K562 (cell line): ENCODE data around the gene LAMB4. TPM values are rescaled to one million over a fixed set of nuclear protein-coding genes. Genes with fewer than 3 reads are reported as not detected.

Experiments used
- ATAC-seq: fragments of 200-7000 bp; cut with Tn5 transposase; 3 replicates; pipeline ENCODE4 v1.9.1; 2020; ENCODE audit warnings: moderate library complexity
- BruUV-seq: library from RNA; stranded (reverse); fragments of 400-500 nt; replicated peaks from 2 replicates; lab custom pipeline; 2021; lab: Mats Ljungman, UMichigan
- CTCF ChIA-PET: fragments of 300-600 bp; formaldehyde crosslinking; extraction: SDS; loops from one replicate; lab custom pipeline; 2021; ENCODE audit warnings: low intra/inter-chr PET ratio; lab: Yijun Ruan, JAX
- POLR2A ChIA-PET: fragments of 300-600, 350-650 bp; sonication (Branson Sonifier 250); formaldehyde crosslinking; extraction: SDS; loops from one replicate; lab custom pipeline; 2021; ENCODE audit warnings: antibody characterized with exemption, inconsistent platforms; lab: Yijun Ruan, JAX
- DNase-seq, 4 experiments: peaks; one replicate each; pipeline versions ENCODE4 v3.0.0 to v3.0.0-alpha.2; 2011 to 2018; ENCODE audit warnings: low spot score in 3 of 4, mixed read lengths in 3 of 4; ENCODE audit errors: extremely low read depth in 1 of 4
- FAIRE-seq: peaks from 2 replicates; lab custom pipeline; 2011; peaks lifted over from hg19 to GRCh38; lab: Jason Lieb, UNC
- H2AFZ ChIP-seq: 2 replicates; pipeline ENCODE4 v1.6.0; 2011; ENCODE audit warnings: low read depth, low read length, control low read depth, inconsistent platforms
- H3K27ac ChIP-seq: fragments of 200-600 bp; 3 replicates; pipeline ENCODE4 v1.8.0; 2011; ENCODE audit warnings: low read depth, mild to moderate bottlenecking, control low read depth, inconsistent platforms, low read length, moderate library complexity, mixed read lengths; ENCODE audit errors: extremely low read depth
- H3K27me3 ChIP-seq, 2 experiments: fragments of 300-600 bp in 1 of 2; 2 replicates in 1 of 2; 3 replicates in 1 of 2; pipeline versions ENCODE4 v1.6.0 to v1.8.0; 2011; ENCODE audit warnings: inconsistent platforms in 2 of 2, low read length in 2 of 2, mild to moderate bottlenecking in 1 of 2, mixed read lengths in 1 of 2, moderate library complexity in 1 of 2; ENCODE audit not compliant: control insufficient read depth in 2 of 2, insufficient read depth in 2 of 2
- H3K36me3 ChIP-seq: fragments of 300-600 bp; 3 replicates; pipeline ENCODE4 v1.8.0; 2011; ENCODE audit warnings: mild to moderate bottlenecking, low read length, inconsistent platforms; ENCODE audit not compliant: control insufficient read depth, insufficient read depth
- H3K4me1 ChIP-seq, 2 experiments: fragments of 200-600 bp in 1 of 2; replicated peaks in 1 of 2; 2 replicates in 1 of 2; 3 replicates in 1 of 2; pipeline versions ENCODE4 v1.5.1 to v1.8.0; 2011; ENCODE audit warnings: inconsistent platforms in 2 of 2, low read length in 2 of 2, mild to moderate bottlenecking in 1 of 2, mixed read lengths in 1 of 2, moderate library complexity in 1 of 2; ENCODE audit not compliant: control insufficient read depth in 2 of 2, insufficient read depth in 2 of 2
- H3K4me2 ChIP-seq: 2 replicates; pipeline ENCODE4 v1.6.1; 2011; ENCODE audit warnings: low read length, control low read depth, inconsistent platforms, mixed read lengths; ENCODE audit not compliant: insufficient read depth
- H3K4me3 ChIP-seq: fragments of 200-600 bp; sonication (generic), shearing (Covaris generic); 2 replicates; pipeline ENCODE4 v1.5.1; 2016; ENCODE audit warnings: control low read depth, inconsistent platforms
- H3K79me2 ChIP-seq: fragments of 200-600 bp; 3 replicates; pipeline ENCODE4 v1.8.0; 2011; ENCODE audit warnings: low read length, inconsistent platforms; ENCODE audit not compliant: control insufficient read depth, insufficient read depth
- H3K9ac ChIP-seq, 2 experiments: 2 replicates each; pipeline versions ENCODE4 v1.6.0 to v1.6.1; 2011; ENCODE audit warnings: low read depth in 2 of 2, low read length in 2 of 2, control low read depth in 1 of 2, inconsistent platforms in 1 of 2, mild to moderate bottlenecking in 1 of 2, mixed read lengths in 1 of 2; ENCODE audit not compliant: insufficient read depth in 1 of 2
- H3K9me1 ChIP-seq: one replicate; pipeline ENCODE4 v1.6.0; 2011; ENCODE audit warnings: inconsistent platforms, mild to moderate bottlenecking, low read length, moderate library complexity; ENCODE audit not compliant: control insufficient read depth, insufficient read depth
- H3K9me3 ChIP-seq: replicated peaks from 2 replicates; pipeline ENCODE4 v1.5.1; 2011; ENCODE audit warnings: low read depth, low read length, inconsistent platforms; ENCODE audit not compliant: control insufficient read depth, insufficient read depth
- H4K20me1 ChIP-seq: replicated peaks from 2 replicates; pipeline ENCODE4 v1.6.1; 2011; ENCODE audit warnings: low read length, inconsistent platforms, mixed read lengths; ENCODE audit not compliant: control insufficient read depth, insufficient read depth
- ASH1L ChIP-seq: fragments of 450-650 bp; IDR thresholded peaks from 2 replicates; pipeline ENCODE4 v1.6.1; 2018; ENCODE audit warnings: borderline replicate concordance, mild to moderate bottlenecking, low read depth; ENCODE audit not compliant: partially characterized antibody
- CEBPG ChIP-seq, 3 experiments: fragments of 200-800 bp in 1 of 3; sonication (Bioruptor generic) in 1 of 3; sonication (generic) in 1 of 3; formaldehyde crosslinking in 1 of 3; IDR thresholded peaks in 2 of 3; conservative IDR thresholded peaks in 1 of 3; 2 replicates each; pipeline versions ENCODE4 v1.6.1 to v1.8.0; 2016 to 2022; ENCODE audit warnings: missing compliant biosample characterization in 2 of 3, missing genetic modification characterization in 2 of 3, mild to moderate bottlenecking in 1 of 3, missing genetic modification reagents in 1 of 3
- DNMT1 ChIP-seq: fragments of 450-650 bp; IDR thresholded peaks from 2 replicates; pipeline ENCODE4 v1.6.1; 2016; ENCODE audit warnings: antibody characterized with exemption, mild to moderate bottlenecking
- MCM3 ChIP-seq: fragments of 450-650 bp; IDR thresholded peaks from 2 replicates; pipeline ENCODE4 v1.6.1; 2016
- MEIS2 ChIP-seq: fragments of 450-650 bp; IDR thresholded peaks from 2 replicates; pipeline ENCODE4 v1.6.1; 2014; ENCODE audit warnings: mild to moderate bottlenecking; ENCODE audit not compliant: partially characterized antibody
- WGBS: fragments of 100-300 bp; shearing (Covaris generic); methylation state at CpG from one replicate; pipeline ENCODE4 v1.1.6; 2016; ENCODE audit warnings: low coverage, mixed read lengths; ENCODE audit not compliant: insufficient coverage; ENCODE audit errors: missing lambda C conversion rate; 5-methylcytosine and 5-hydroxymethylcytosine counted together
- in situ Hi-C: fragments of 300-500 bp; cut with MboI; formaldehyde crosslinking; loops from 4 replicates; pipeline ENCODE4 v1.15.0; 2018; ENCODE audit warnings: inconsistent platforms, mixed read lengths
- intact Hi-C: fragments of 100-400 bp; cut with micrococcal nuclease; formaldehyde crosslinking; loops from 2 replicates; pipeline ENCODE4 v1.14.2; 2022
- polyA plus RNA-seq, 8 experiments: library from polyadenylated mRNA; depleted of rRNA in 4 of 8; stranded (reverse) in 5 of 8; unstranded in 3 of 8; fragments of >200 nt; fragmentation: Nextera tagmentation in 2 of 8; fragmentation: Illumina TruSeq in 1 of 8; extraction: Ambion mirVana in 2 of 8; extraction: Trizol in 1 of 8; gene quantifications; 2 replicates each; pipeline versions ENCODE4 v1.2.1 to v1.2.3, GENCODE V29; 2011 to 2014; ENCODE audit warnings: inconsistent platforms in 1 of 8, missing spikeins in 1 of 8
- total RNA-seq, 7 experiments: library from RNA; depleted of rRNA in 6 of 7; stranded (reverse); fragments of >200 nt in 6 of 7; fragmentation: Illumina TruSeq in 2 of 7; extraction: Trizol in 2 of 7; gene quantifications; 2 replicates each; pipeline versions ENCODE4 v1.2.1 to v1.2.3, GENCODE V29; 2011 to 2021; ENCODE audit warnings: low replicate concordance in 1 of 7
- TF ChIP-seq, protein P1 (sequence below): fragments of 250-450 bp; sonication (Bioruptor Pico); IDR thresholded peaks from 2 replicates; pipeline ENCODE4 v1.4.0; 2020; ENCODE audit warnings: mild to moderate bottlenecking
- TF ChIP-seq, protein P2 (sequence below): sonication (generic); formaldehyde crosslinking; IDR thresholded peaks from 2 replicates; pipeline ENCODE4 v1.8.1; 2023; ENCODE audit warnings: missing genetic modification reagents, mild to moderate bottlenecking, borderline replicate concordance
- TF ChIP-seq, protein P3 (sequence below): sonication (generic); formaldehyde crosslinking; IDR thresholded peaks from 2 replicates; pipeline ENCODE4 v1.8.1; 2023; ENCODE audit warnings: mild to moderate bottlenecking, missing genetic modification reagents

Gene LAMB4
- total and polyA plus RNA-seq, 9 of the 15 experiments (the other 6 are each of a cell fraction or from before 2014, with no cell fraction given): 0.06 to 0.13 (median 0.07) TPM; not detected in 6

DNA sequence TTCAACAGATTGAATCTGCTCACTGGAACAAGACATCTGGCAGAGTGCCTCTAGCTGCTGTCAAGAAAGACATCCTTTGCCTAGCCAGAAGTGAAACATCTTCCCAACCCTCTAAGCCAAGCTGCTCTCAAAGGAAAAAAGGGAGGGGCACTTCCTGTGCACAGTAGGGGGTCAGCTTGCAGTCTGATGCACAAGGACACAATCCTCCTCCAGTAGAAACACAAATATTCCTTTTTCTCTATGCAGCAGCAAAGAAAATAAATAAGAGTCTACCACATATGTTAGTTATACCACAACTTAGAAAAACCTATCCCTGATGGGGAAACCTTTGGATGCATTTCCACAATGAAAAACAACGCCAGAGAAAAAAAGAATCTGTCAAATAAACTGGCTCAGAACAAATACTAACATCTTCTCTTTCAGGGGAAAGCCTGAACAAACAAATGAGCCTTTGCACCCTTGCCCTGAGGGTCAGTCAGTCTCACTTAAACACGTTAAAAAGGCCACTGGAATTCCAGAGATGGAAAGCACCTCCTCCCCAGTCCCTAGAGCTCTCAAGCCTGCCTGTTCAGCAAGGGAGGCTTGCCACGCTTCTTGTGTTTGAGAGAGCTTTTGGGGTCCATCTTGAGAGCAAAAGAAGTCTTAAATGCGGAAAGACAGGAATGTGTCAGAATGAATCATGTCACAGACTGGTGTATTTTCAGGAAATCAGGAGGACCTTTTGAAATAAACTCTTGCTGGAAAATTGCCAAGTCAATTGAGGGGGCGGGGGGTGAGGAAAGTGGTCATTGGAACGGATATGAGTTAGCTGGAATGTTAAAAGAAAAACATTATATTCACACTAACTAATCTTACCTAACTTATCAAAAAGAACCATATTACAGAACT, 134.7 kb downstream of the LAMB4 start (continued):
- TF ChIP-seq MEIS2 (peak; percentile 55), CEBPG (CRISPR knock-in tag; IDR thresholded peaks at IDR 0.05) (no peak), CEBPG (tag; conservative IDR thresholded peaks at IDR 0.05 in 1 of 2, IDR thresholded peaks at IDR 0.05 in 1 of 2) (peak in 1 of 2 experiments; percentile 45; a peak in 1 of 4 replicates)
- TF ChIP-seq, protein P1, sequence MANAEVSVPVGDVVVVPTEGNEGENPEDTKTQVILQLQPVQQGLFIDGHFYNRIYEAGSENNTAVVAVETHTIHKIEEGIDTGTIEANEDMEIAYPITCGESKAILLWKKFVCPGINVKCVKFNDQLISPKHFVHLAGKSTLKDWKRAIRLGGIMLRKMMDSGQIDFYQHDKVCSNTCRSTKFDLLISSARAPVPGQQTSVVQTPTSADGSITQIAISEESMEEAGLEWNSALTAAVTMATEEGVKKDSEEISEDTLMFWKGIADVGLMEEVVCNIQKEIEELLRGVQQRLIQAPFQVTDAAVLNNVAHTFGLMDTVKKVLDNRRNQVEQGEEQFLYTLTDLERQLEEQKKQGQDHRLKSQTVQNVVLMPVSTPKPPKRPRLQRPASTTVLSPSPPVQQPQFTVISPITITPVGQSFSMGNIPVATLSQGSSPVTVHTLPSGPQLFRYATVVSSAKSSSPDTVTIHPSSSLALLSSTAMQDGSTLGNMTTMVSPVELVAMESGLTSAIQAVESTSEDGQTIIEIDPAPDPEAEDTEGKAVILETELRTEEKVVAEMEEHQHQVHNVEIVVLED (CRISPR knock-in tag): no peak

DNA sequence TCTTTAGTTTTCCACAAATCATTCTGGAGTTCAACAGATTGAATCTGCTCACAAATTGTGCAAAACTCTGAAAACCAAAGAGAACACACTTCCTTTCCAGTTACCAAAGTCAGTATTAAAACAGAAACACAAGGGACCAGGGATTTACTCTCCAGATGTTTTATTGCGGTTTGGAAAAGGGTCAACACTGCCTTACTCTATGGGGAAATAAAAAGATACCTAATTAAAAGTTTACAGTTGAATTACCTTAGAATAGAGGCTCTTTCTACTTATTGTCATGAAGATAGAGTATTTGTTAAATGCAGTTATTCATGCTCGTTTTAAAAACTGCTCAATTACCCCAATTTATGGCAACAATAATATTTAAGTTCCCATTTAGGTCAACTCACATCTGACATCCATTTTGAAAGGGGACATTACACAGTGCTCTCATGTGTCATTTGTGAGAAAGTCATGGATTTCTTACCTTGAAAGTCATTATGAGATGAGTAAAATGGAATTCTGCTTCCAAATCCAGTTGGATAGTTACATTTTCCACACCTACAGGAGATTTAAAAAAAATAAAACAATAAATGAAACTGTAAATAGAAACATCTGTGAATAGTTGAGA, 135.6 kb downstream of the LAMB4 start:
- intact Hi-C loops (no loop called here), in situ Hi-C loops (no loop called here)
- ATAC-seq: no peak
- FAIRE-seq: no peak
- no peaks in the 10 kb centered on the region for H3K79me2 ChIP-seq
- BruUV-seq: no TSS peak
- no peak overlapping the region for H2AFZ ChIP-seq
- no peak for DNase-seq
- no peak overlapping the region for H3K4me3 ChIP-seq
- 44% methylated on average over 2 of the region's 2 CpGs for WGBS
- H4K20me1 ChIP-seq: no peaks in the 10 kb centered on the region
- peaks cover 4% of the 10 kb centered on the region; the same call in 1 of the 3 replicates for H3K36me3 ChIP-seq
- H3K27me3 ChIP-seq: no peaks in the 10 kb centered on the region
- no peak overlapping the region for H3K9ac ChIP-seq
- no peak overlapping the region for H3K4me2 ChIP-seq
- ChIA-PET POLR2A (interaction anchor here (0.8 to 1.8 kb wide), 3 partner anchors 11 to 223 kb away, joined by 3 to 5 read pairs (median 3); no protein-coding TSS in a partner anchor), CTCF (no interaction called here)
- H3K4me1 ChIP-seq: peaks cover 0 to 36% of the 10 kb centered on the region in 2 experiments; a peak in 4 of 5 replicates
- no peak overlapping the region for H3K27ac ChIP-seq
- no peaks in the 10 kb centered on the region for H3K9me3 ChIP-seq
- H3K9me1 ChIP-seq: no peaks in the 10 kb centered on the region
- TF ChIP-seq, protein P2, sequence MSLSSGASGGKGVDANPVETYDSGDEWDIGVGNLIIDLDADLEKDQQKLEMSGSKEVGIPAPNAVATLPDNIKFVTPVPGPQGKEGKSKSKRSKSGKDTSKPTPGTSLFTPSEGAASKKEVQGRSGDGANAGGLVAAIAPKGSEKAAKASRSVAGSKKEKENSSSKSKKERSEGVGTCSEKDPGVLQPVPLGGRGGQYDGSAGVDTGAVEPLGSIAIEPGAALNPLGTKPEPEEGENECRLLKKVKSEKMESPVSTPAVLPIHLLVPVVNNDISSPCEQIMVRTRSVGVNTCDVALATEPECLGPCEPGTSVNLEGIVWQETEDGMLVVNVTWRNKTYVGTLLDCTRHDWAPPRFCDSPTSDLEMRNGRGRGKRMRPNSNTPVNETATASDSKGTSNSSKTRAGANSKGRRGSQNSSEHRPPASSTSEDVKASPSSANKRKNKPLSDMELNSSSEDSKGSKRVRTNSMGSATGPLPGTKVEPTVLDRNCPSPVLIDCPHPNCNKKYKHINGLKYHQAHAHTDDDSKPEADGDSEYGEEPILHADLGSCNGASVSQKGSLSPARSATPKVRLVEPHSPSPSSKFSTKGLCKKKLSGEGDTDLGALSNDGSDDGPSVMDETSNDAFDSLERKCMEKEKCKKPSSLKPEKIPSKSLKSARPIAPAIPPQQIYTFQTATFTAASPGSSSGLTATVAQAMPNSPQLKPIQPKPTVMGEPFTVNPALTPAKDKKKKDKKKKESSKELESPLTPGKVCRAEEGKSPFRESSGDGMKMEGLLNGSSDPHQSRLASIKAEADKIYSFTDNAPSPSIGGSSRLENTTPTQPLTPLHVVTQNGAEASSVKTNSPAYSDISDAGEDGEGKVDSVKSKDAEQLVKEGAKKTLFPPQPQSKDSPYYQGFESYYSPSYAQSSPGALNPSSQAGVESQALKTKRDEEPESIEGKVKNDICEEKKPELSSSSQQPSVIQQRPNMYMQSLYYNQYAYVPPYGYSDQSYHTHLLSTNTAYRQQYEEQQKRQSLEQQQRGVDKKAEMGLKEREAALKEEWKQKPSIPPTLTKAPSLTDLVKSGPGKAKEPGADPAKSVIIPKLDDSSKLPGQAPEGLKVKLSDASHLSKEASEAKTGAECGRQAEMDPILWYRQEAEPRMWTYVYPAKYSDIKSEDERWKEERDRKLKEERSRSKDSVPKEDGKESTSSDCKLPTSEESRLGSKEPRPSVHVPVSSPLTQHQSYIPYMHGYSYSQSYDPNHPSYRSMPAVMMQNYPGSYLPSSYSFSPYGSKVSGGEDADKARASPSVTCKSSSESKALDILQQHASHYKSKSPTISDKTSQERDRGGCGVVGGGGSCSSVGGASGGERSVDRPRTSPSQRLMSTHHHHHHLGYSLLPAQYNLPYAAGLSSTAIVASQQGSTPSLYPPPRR (CRISPR knock-in tag): no peak
- TF ChIP-seq MCM3 (no peak), DNMT1 (no peak), ASH1L (no peak)
- TF ChIP-seq, protein P3, sequence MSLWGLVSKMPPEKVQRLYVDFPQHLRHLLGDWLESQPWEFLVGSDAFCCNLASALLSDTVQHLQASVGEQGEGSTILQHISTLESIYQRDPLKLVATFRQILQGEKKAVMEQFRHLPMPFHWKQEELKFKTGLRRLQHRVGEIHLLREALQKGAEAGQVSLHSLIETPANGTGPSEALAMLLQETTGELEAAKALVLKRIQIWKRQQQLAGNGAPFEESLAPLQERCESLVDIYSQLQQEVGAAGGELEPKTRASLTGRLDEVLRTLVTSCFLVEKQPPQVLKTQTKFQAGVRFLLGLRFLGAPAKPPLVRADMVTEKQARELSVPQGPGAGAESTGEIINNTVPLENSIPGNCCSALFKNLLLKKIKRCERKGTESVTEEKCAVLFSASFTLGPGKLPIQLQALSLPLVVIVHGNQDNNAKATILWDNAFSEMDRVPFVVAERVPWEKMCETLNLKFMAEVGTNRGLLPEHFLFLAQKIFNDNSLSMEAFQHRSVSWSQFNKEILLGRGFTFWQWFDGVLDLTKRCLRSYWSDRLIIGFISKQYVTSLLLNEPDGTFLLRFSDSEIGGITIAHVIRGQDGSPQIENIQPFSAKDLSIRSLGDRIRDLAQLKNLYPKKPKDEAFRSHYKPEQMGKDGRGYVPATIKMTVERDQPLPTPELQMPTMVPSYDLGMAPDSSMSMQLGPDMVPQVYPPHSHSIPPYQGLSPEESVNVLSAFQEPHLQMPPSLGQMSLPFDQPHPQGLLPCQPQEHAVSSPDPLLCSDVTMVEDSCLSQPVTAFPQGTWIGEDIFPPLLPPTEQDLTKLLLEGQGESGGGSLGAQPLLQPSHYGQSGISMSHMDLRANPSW (CRISPR knock-in tag): no peak
